GM12872 (cell line): ENCODE measurements around the gene PRDM8.

Experiments used
- CTCF ChIP-seq: IDR thresholded peaks from 3 replicates; pipeline ENCODE4 v1.5.1; 2011; ENCODE audit warnings: low read depth, mild to moderate bottlenecking, low read length, moderate library complexity; ENCODE audit not compliant: insufficient read depth

Gene PRDM8

GRCh38 chr4:80173841-80174240, 23.5 kb upstream of the PRDM8 start:
- TF ChIP-seq CTCF, result no peak

- TF ChIP-seq CTCF, result no peak
Observed at GRCh38 chr4:80178964-80179363, 18.3 kb upstream of the PRDM8 start.

DNA sequence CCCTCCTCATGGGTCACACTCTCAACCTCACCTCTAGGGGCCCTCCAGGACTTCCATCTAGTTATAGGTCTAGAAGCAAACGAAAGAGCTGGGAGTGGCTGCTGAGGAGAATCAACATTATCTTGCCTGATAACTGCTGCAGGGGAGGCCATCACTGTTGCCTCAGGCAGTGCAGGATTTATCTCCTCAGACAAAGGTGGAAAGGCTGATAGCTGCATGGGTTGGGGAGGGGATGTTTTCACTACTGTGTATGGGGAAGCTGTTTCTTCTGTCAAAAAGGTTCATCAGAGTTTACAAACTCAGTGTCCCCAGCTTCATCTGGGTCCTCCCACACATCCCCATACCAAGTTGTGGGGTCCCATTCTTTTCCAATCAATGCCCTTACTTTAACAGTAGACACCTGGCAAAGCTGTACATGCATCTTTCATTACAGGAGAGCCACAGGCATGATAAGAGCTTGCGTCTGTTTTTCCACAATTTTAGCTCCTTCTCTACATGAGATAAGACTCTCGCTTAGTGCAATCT, 17.6 kb upstream of the PRDM8 start:
- no peak for TF ChIP-seq CTCF

- no peak for TF ChIP-seq CTCF
Observed at GRCh38 chr4:80180743-80181142, 16.6 kb upstream of the PRDM8 start.

- no peak for TF ChIP-seq CTCF
Observed at GRCh38 chr4:80182237-80182866, 15.0 kb upstream of the PRDM8 start.

GRCh38 chr4:80183250-80184052, 13.9 kb upstream of the PRDM8 start:
- no peak for TF ChIP-seq CTCF

DNA sequence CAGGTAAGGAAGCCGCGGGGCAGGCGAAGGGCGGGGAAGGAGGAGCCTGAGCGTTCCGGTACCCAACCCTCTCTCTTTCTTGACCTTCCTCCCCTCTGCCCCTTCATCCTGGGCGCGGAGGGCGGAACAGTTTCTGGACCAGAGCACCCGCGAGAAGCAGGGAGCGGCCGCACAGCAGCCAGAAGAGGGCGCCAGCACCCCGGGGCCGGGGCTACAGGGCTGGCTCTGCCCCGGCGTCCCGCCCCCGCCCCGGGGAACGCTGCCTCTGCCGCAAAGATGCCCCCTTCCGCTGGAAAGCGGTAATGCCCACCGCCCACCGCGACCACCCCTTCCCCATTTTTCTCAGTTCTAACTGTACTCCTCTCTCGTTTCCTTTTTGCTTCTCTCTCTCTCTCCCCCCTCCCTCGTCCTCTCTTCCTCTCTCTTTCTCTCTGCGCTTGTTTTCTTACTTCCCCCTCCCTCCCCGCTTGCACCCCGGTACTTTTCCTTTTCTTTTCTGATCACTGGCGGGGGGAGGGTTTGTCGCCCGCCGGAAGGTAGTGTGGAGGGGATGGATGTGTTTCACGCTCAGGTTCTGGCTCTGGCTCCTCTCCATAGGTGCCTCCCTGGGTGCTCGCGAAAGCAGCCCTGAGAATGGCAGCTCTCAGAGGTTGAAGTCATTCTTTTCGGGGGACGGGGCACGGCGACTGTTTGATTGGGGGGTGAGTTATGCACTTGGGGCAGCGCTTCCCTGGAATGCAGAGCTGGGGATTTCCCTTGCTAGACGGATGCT, 13.1 kb upstream of the PRDM8 start:
- peak; percentile 90 for TF ChIP-seq CTCF
